Aorta (tissue), 5 donors: ENCODE data around the gene GREB1. TPM values are rescaled to one million over a fixed set of nuclear protein-coding genes. Genes with fewer than 3 reads are reported as not detected.

Experiments
- ATAC-seq: fragments of 200-7000 bp; cut with Tn5 transposase; one replicate; pipeline ENCODE4 v1.9.1; 2022; ENCODE audit warnings: moderate library complexity; ENCODE audit not compliant: low FRiP score
- DNase-seq, 2 donors: peaks; one replicate each; pipeline ENCODE4 v3.0.0-alpha.2; 2020
- H3K27ac ChIP-seq, 2 donors: one replicate each; pipeline ENCODE4 v1.5.1; 2013; ENCODE audit warnings: low read length in 2 of 2, mild to moderate bottlenecking in 2 of 2, moderate library complexity in 2 of 2, control low read depth in 1 of 2, inconsistent platforms in 1 of 2, low read depth in 1 of 2
- H3K27me3 ChIP-seq, 2 donors: one replicate each; pipeline ENCODE4 v1.6.1; 2013; ENCODE audit warnings: control low read depth in 1 of 2, low read length in 1 of 2, mild to moderate bottlenecking in 1 of 2, moderate library complexity in 1 of 2; ENCODE audit not compliant: insufficient read depth in 2 of 2, control insufficient read depth in 1 of 2
- H3K36me3 ChIP-seq, 2 donors: one replicate each; pipeline ENCODE4 v1.6.1; 2013; ENCODE audit warnings: control low read depth in 1 of 2, low read length in 1 of 2, mild to moderate bottlenecking in 1 of 2; ENCODE audit not compliant: insufficient read depth in 2 of 2, control insufficient read depth in 1 of 2
- H3K4me1 ChIP-seq, 2 donors: one replicate each; pipeline ENCODE4 v1.6.1; 2013; ENCODE audit warnings: low read length in 2 of 2, control low read depth in 1 of 2, mild to moderate bottlenecking in 1 of 2, moderate library complexity in 1 of 2; ENCODE audit not compliant: insufficient read depth in 2 of 2, control insufficient read depth in 1 of 2
- H3K4me3 ChIP-seq, 2 donors: one replicate each; pipeline ENCODE4 v1.5.1; 2013; ENCODE audit warnings: low read length in 2 of 2, control low read depth in 1 of 2, mild to moderate bottlenecking in 1 of 2
- H3K9me3 ChIP-seq: one replicate; pipeline ENCODE4 v1.6.1; 2013; ENCODE audit warnings: mild to moderate bottlenecking, low read length; ENCODE audit not compliant: control insufficient read depth
- WGBS, 2 donors: extraction: QIAGEN DNeasy Blood & Tissue Kit; methylation state at CpG; one replicate each; pipeline ENCODE4 v1.1.7; 2013; 5-methylcytosine and 5-hydroxymethylcytosine counted together
- intact Hi-C, 2 donors: fragments of 100-400 bp; cut with DNase I; formaldehyde crosslinking; loops; one replicate each; pipeline versions ENCODE4 v1.14.2 to v1.15.0; 2022
- polyA plus RNA-seq, 2 donors: library from polyadenylated mRNA; stranded (reverse); fragments of 200-250 nt; gene quantifications; one replicate each; pipeline ENCODE4 v1.2.3, GENCODE V29; 2013
- total RNA-seq, 2 donors: library from RNA; stranded (reverse); fragmentation: NEBNext Ultra II Directional; extraction: Animal tissue kit (Norgen Biotek cat#: 25700); gene quantifications; one replicate each; pipeline ENCODE4 v1.2.1, GENCODE V29; 2021
- donor health status: healthy with polysubstance abuse.
- donor health status: Bipolar disorder and iron deficiency.
- donor health status: DM: no; HTN: no; CAD: no.
- donor health status: DM: no; HTN: no; CAD: no.
- donor health status: DM: yes; HTN: yes; CAD: no.

The GREB1 gene
- total and polyA plus RNA-seq, 4 donors: 0.13 to 8.6 (median 7.2) TPM; not detected in 1

GRCh38 chr2:11583840-11584524 lies 50.1 kb downstream of the GREB1 start:
- Histone ChIP-seq H3K4me1 (no peaks in the 10 kb centered on the region), H3K27me3 (no peaks in the 10 kb centered on the region), H3K9me3 (no peaks in the 10 kb centered on the region), H3K4me3 (no peak overlapping the region), H3K36me3 (no peaks in the 10 kb centered on the region), H3K27ac (no peak overlapping the region)
- intact Hi-C loops: loop anchor here in 1 of 2 donors (5.0 kb wide), 1 partner anchor 452 kb away; a partner anchor contains a TSS
- WGBS, 2 donors: 55% methylated on average over 14 of the region's 14 CpGs
- ATAC-seq: peak; percentile 80
- peak in 1 of 2 donors; percentile 70 for DNase-seq

- ATAC-seq: no peak
- WGBS, 2 donors: 81 to 85% methylated on average over 18 of the region's 18 CpGs
- Histone ChIP-seq H3K27ac (no peak overlapping the region), H3K9me3 (no peaks in the 10 kb centered on the region), H3K27me3 (no peaks in the 10 kb centered on the region), H3K4me1 (no peaks in the 10 kb centered on the region), H3K4me3 (no peak overlapping the region), H3K36me3 (no peaks in the 10 kb centered on the region)
- no peak for DNase-seq
- intact Hi-C loops: loop anchor here in 1 of 2 donors (5.0 kb wide), 1 partner anchor 452 kb away; a partner anchor contains a TSS
These were observed 50.7 kb downstream of the GREB1 start for GRCh38 chr2:11584525-11585056.

- Histone ChIP-seq H3K27me3 (no peaks in the 10 kb centered on the region), H3K4me1 (no peaks in the 10 kb centered on the region), H3K9me3 (no peaks in the 10 kb centered on the region), H3K4me3 (no peak overlapping the region), H3K36me3 (no peaks in the 10 kb centered on the region), H3K27ac (no peak overlapping the region)
- 88 to 89% methylated on average over 7 of the region's 7 CpGs for WGBS, 2 donors
- no peak for DNase-seq
- no peak for ATAC-seq
- intact Hi-C loops: no loop called here
These were observed 51.2 kb downstream of the GREB1 start for GRCh38 chr2:11585071-11585470.

GRCh38 chr2:11588228-11589110 lies 54.6 kb downstream of the GREB1 start:
- H3K4me1 ChIP-seq: no peaks in the 10 kb centered on the region
- no peak overlapping the region for H3K27ac ChIP-seq
- ATAC-seq (no peak), DNase-seq (peak in 1 of 2 donors; percentile 64)
- H3K27me3 ChIP-seq: no peaks in the 10 kb centered on the region
- H3K4me3 ChIP-seq: no peak overlapping the region
- 86 to 87% methylated on average over 21 of the region's 21 CpGs for WGBS, 2 donors
- intact Hi-C loops: no loop called here
- H3K36me3 ChIP-seq: no peaks in the 10 kb centered on the region
- no peaks in the 10 kb centered on the region for H3K9me3 ChIP-seq

GRCh38 chr2:11589316-11589940 lies 55.6 kb downstream of the GREB1 start:
- H3K36me3 ChIP-seq: no peaks in the 10 kb centered on the region
- 88 to 91% methylated on average over 12 of the region's 12 CpGs for WGBS, 2 donors
- H3K4me1 ChIP-seq: no peaks in the 10 kb centered on the region
- intact Hi-C loops: no loop called here
- H3K9me3 ChIP-seq: no peaks in the 10 kb centered on the region
- peak in 1 of 2 donors; percentile 58 for DNase-seq
- ATAC-seq: no peak
- no peak overlapping the region for H3K27ac ChIP-seq
- no peaks in the 10 kb centered on the region for H3K27me3 ChIP-seq
- H3K4me3 ChIP-seq: no peak overlapping the region

- H3K27me3 ChIP-seq: no peaks in the 10 kb centered on the region
- H3K4me1 ChIP-seq: no peaks in the 10 kb centered on the region
- H3K36me3 ChIP-seq: no peaks in the 10 kb centered on the region
- intact Hi-C loops: no loop called here
- DNase-seq: peak in 1 of 2 donors; percentile 49
- no peak for ATAC-seq
- H3K9me3 ChIP-seq: no peaks in the 10 kb centered on the region
- no peak overlapping the region for H3K4me3 ChIP-seq
- no peak overlapping the region for H3K27ac ChIP-seq
- 93 to 95% methylated on average over 9 of the region's 9 CpGs for WGBS, 2 donors
These were observed 56.3 kb downstream of the GREB1 start for GRCh38 chr2:11590193-11590592.

GRCh38 chr2:11591091-11591490 lies 57.2 kb downstream of the GREB1 start:
- H3K36me3 ChIP-seq: no peaks in the 10 kb centered on the region
- H3K27me3 ChIP-seq: no peaks in the 10 kb centered on the region
- no peaks in the 10 kb centered on the region for H3K4me1 ChIP-seq
- no peaks in the 10 kb centered on the region for H3K9me3 ChIP-seq
- intact Hi-C loops: no loop called here
- H3K27ac ChIP-seq: no peak overlapping the region
- peak in 1 of 2 donors; percentile 40 for DNase-seq
- WGBS, 2 donors: 91 to 93% methylated on average over 8 of the region's 8 CpGs
- ATAC-seq: no peak
- no peak overlapping the region for H3K4me3 ChIP-seq

- WGBS, 2 donors: 90 to 93% methylated on average over 53 of the region's 53 CpGs
- H3K27me3 ChIP-seq: no peaks in the 10 kb centered on the region
- DNase-seq: peak in 1 of 2 donors; percentile 72
- no peaks in the 10 kb centered on the region for H3K9me3 ChIP-seq
- no peak overlapping the region for H3K4me3 ChIP-seq
- no peak overlapping the region for H3K27ac ChIP-seq
- H3K36me3 ChIP-seq: no peaks in the 10 kb centered on the region
- ATAC-seq: no peak
- H3K4me1 ChIP-seq: no peaks in the 10 kb centered on the region
- intact Hi-C loops: no loop called here
These were observed 59.1 kb downstream of the GREB1 start for GRCh38 chr2:11592671-11593574.
